Retina (tissue), 1 donor: ENCODE measurements around the gene HNRNPA2B1.

Experiments
- DNase-seq: peaks from one replicate; pipeline ENCODE4 v3.0.0-alpha.2; 2016

Gene HNRNPA2B1

DNA sequence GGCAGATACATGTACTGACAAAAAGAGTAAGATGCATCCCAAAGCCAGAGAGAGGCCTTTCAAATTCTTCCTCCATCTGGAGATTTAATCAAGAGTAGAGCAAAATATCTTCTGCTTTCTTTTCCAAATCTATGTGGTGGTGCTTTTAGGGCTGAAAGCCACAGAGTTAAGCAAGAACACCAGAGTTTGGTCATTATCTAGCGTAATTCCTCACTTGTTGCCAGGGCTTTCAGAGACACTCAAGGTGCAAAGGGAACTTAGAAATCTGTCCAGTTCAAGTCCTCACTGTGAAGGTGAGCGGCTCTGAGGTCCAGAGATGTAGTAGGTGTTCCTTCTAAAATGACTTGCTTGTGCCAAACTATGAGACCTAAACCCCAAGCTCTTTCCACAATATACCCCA is 59.5 kb downstream of the HNRNPA2B1 start:
- no peak for DNase-seq

- DNase-seq, result no peak
These were observed 60.2 kb downstream of the HNRNPA2B1 start for GRCh38 chr7:26140380-26140779.
